HG03039 (cell line): ENCODE data around the gene FAM20A.
"Not testable (repeated sequence)": the region's sequence is repeated elsewhere in the genome, so short reads cannot be mapped to it uniquely, and the experiment has no call there.

Source experiments
- ATAC-seq: cut with Tn5 transposase; IDR thresholded peaks from one replicate; pipeline ENCODE4 v1.9.1; 2021; ENCODE audit warnings: mild to moderate bottlenecking, moderate library complexity; ENCODE audit not compliant: unreplicated experiment

Gene FAM20A

DNA sequence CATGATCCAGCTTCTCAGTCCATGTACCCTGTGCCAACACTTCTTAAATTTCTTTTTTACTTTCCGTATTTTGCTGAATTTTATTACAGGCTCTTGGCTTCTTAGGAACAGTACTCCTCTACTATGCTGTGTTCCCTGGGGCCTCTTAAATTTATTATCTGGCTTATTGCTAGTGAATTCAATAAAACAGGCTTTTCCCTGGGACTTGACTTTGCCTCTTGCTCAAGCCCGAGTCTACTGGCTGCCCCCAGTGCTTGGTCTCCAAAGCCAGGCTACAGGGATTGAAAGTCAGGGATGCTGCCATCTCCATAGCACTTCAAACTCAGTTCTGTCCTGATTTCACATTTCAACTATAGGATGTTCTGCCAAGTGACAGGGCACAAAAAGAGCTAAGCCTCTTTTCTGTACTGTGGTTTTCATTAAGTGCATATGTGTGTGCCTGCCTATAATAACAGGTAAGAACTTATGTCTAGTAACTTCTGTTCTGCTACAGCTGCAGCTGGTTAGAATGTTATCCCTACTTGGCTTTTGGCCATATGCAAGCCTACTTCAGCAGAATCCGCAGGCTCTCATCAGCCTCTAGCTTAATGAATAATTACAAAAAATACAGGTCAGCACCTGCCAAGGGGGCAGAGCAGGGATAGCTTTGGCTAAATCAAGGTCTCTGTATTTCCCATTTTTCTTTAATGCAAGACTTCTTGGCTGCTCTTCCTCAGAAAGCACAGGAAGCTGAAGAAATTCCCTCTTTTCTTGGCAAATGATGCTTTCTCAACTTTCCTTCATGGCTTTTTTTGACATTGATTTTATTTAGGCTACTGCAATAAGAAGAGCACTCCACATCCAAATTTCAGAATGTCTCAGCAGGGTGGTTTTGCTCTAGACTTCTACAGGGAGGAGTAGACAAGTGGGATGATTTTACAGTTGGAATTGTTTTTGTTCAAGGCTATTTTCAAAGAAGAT lies 8.2 kb downstream of the FAM20A start:
- ATAC-seq, result no peak

DNA sequence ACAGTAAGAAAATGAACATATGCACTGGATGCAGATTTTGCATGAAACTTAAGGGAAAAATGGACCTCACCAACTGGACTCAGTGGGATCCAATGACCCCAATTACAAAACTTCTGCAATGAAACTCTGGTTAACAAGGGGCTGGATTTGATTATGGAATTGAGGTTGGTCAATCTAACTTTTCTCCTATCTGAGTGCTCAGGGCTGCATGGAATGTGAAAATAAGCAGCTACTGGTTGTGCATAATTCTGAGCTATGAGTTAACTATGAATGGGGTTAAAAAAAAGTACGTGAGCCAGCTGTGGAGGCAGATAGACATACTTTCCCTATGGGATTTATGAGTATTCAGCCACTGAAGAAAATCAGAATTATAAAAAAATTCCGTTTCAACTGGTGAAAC lies 9.2 kb downstream of the FAM20A start:
- ATAC-seq, result no peak

DNA sequence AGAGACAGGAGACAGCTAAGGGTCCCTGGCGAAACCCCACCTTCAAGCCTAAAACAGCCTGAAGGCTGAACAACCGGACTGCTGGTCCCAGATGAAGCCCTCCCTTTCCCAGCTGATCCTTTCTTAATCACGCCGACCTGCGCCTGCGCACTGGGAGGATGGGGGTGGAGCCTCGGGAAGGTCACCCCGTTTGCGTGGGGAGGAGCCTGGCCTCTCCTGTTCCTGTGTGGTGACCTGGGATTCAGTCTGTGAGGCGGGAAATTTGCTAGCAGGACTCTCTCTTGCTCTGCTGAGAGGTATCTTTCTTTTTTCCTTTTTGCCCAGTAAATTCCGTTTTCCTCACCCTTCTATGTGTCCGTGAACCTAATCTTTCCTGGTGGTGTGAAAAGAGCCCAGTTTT lies 9.6 kb downstream of the FAM20A start:
- no peak for ATAC-seq

DNA sequence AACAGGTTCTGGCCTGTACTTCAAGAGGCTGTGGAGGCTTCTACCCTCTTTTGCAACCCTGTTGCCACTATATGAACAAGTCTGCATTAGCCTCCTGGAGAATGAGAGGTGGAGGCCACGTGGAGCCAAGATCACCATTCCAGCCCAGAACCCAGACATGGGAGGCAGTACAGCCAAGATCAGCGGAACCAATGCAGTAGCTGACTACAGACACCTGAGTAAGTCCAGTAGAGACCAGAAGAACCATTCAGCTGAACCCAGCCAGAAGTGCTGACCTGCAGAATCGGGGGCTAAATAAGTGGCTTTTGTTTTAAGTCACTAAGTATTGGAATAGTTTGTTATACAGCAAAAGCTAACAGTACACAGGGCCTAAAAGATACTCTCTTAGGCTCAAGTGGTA lies 12.1 kb downstream of the FAM20A start:
- no peak for ATAC-seq

DNA sequence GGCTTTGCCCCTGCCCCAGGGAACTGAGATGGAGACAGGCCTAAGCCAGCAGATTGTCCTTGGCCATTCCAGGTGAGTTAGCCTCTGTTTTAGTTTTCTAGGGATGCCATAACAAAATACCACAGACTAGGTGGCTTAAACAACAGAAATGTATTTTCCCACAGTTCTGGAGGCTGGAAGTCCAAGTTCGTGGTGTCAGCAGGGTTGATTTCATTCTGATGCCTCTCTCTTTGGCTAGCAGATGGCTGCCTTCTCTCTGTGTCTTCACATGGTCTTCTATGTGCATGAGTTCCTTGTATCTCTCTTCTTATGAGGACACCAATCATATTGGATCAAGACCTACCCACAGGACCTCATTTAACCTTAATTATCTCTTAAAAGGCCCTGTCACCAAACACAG lies 12.8 kb downstream of the FAM20A start:
- ATAC-seq, result no peak

DNA sequence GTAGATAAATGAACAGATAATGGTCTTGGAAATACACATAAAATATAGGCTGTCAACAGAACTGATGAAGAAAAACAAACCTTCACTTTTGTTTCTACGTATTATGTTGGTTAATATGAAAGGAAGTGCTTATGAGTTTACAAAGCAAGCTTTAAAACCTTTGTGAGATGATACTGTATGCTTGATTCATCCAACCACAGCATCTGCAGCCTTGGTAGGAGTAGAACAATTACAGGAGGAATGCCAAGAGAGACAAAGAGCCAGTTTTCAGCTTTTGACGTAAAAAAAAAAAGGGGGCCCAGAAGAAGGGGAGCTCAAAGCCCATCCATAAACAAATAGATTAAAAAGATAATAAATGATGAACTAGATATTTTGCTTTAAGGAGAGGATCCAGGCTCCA lies 13.3 kb downstream of the FAM20A start:
- ATAC-seq, result no peak

DNA sequence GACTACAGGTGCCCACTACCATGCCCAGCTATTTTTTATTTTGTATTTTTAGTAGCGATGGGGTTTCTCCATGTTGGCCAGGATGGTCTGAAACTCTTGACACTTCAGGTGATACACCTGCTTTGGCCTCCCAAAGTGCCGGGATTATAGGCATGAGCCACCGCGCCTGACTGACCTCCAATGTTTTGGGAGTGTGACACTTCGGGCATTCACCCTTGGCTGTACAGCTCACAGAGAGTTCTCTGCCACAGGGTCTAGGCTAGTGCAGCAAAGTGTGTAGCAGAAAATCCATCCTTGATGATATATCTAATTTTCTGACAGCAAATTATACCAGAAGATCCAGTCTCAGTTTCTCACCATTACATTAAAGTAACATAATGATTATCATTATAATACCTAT lies 14.1 kb downstream of the FAM20A start:
- no peak for ATAC-seq

DNA sequence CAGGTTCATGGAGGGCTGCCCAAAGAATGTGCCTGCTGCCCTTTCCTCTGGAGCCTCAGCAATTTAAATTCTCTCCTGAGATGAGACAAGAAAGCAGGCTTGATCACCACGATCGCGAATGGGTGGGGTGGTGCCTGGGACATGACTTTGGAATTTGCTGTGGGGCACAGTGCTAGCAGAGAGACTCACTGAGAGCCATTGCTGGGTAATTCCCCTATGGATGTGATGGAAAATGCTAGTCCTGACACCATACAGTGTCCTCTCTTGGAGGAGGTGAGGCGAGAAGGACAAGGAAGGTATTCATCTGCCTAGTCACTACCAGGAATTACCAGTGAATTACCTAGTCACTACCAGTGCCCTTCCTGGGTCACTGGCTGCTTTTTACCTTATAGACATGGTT lies 15.5 kb downstream of the FAM20A start:
- no peak for ATAC-seq

DNA sequence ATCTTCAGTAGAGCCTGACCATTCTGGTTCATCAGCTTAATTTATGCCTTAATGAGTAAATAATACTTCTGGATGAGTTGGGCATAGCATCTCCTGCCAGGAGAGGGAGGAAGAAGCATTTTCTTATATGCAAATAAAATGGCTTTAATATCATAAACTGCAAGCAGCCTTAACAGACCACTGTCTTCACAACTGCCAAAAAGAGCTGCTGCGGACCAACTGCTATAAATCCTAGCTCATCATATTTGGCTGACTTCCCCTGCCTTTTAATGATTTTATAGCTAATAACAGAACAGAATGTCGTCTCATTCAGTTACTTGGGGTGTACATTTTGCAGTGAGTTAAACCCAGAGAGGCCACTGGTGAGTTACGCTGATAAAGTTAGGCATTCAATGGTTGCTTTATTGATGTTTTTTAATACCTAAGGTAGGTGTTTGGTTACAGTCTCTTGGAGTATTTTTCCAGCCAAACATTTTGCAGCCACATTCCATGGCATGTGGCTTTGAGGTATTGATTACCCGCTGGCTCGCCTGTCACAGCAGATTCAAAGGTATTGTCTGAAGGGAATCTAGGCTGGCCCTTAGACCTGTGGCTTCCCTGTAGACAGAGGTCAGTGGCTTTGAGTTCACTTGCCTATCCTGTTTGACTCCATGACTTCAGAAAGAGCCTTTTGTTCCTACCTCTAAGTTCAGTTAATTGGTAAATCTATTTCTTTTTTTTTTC lies 16.4 kb downstream of the FAM20A start:
- ATAC-seq, result no peak

DNA sequence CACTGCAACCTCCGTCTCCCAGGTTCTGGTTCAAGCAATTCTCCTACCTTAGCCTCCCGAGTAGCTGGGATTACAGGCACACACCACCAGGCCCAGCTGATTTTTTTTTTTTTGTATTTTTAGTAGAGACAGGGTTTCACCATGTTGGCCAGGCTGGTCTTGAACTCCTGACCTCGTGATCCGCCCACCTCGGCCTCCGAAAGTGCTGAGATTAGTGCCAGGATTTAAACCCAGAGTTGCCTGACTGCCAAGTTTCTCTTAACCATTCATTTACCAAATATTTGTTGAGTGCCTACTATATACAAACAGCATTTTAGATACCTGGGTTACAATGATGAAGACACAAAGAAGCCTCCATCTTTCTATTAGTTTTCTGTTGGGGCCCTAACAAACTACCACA lies 18.3 kb downstream of the FAM20A start:
- not testable (repeated sequence) for ATAC-seq

DNA sequence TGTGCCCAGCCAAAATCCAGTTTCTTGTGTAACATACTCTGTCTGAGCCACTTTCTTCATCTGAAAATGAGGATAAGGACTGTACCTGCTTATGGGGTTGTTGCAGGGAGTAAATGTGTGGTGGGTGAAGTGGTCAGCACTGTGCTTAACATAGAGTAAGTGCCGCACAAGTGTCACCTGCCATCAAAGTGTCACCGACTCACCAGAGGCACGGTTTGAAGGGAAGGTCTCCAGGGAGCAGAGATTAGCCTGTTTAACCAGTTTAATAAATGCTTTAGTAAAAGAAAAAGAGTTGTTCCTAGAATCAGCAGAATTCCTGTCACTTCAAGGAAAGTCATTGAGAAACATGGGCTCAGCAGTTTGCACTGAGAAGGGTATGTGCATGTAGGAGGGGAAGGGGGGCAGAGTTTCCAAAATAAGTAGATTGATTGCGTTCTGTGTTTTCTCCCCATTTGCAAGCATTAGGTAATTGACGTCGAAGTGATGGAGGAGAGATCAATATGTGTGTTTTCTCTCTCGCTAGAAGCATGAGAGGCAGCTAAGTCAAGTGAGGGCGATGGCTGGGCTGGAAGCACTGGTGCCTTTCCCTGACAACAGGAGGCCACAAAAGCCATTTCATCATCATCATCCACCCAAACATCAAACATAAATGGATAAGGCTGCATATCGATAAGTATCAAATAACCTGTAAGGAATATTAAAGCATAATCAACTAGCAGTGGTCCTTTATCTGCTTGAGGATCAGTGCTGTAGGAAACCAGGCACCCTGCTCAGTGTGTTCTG lies 19.1 kb downstream of the FAM20A start:
- ATAC-seq, result no peak

DNA sequence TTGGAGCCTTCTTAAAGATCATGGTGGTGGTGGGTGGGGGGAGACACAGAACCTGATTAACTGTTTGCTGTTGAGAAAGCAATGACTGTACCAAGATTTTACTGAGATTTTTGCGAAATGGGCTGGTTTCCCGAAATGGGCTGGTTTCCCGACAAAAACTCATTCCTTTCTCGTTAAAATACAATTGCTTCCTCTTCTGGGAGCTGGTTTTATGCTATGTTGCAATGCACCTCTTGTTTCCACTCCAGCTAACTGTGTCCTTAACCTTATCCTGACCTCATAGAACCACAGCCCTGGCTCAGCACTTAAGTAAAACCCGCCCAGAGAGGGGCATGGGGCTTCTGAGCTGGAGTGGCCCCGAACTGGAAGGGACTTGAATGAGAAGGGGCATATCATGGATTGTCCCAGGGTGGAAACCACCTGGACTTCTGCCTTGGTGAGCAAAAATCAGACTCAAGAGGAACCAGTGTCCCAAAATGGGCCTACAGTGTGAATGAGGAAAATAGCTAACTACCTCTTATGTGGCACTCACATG lies 20.9 kb downstream of the FAM20A start:
- no peak for ATAC-seq

DNA sequence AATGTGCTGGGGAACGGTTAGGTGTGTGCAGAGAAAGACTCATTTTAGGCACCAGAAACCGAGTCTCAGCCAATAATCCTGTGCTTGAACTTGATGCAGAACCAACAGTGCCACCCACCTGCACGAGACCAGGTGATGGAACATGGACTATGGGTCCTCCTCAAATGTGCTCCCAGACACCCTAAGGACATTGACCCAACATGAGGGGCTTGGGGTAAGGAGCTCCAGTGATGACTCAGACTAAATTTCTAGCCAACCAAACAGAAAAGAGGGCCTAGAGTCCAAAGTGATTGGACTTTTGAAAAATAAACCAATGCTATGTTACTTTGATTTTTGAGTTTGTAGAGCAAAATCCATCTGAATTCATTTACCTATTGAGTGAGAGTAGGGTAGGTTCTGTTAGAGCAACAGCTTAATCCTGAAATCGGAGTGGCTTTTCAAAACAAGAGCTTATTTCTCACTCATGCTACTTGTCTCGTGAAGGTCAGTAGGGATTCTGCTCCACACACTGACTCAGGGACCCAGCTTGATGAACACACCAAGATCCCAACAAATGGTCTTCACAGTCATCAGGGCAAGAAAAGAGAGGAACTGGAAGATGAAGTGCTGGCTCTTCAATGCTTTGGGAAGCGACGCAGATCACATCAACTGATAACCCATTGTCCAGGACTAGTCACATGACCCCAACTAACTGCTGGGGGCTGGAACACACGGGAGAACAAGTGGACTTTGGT lies 21.8 kb downstream of the FAM20A start:
- ATAC-seq, result no peak

DNA sequence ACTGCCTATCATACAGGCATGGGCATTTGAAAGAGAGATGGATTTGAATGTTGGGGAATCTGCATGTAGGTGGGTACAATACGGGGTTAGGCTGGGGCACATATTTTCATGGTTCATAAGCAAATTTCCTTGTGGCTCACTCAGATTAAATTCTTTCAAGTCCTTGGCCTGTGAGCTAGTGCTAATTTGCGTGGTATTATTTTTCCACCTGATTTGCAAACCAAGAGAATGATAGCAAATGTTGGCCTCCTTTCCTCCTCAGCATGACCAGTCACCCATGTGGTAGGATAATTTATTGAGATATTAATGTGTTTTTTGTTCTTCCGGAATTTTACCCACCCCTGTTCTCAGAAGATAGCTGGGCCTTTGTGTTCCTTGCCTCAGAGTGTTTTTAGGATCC lies 22.9 kb downstream of the FAM20A start:
- ATAC-seq, result no peak

DNA sequence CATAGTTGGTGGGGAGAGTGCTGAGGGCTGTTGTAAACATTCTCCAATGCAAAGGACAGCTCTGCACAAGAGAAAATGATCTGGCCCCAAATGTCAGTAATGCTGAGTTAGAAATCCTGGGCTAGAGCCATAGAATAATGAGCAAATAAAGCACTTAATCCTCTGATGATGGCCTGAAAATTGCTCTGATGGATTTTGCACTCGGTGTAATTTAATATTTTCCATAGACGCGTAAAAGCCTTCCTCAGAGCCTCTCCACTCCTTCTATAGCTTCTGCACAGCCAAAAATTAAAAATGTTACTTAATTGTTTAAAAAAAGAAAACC lies 23.7 kb downstream of the FAM20A start:
- ATAC-seq, result no peak

DNA sequence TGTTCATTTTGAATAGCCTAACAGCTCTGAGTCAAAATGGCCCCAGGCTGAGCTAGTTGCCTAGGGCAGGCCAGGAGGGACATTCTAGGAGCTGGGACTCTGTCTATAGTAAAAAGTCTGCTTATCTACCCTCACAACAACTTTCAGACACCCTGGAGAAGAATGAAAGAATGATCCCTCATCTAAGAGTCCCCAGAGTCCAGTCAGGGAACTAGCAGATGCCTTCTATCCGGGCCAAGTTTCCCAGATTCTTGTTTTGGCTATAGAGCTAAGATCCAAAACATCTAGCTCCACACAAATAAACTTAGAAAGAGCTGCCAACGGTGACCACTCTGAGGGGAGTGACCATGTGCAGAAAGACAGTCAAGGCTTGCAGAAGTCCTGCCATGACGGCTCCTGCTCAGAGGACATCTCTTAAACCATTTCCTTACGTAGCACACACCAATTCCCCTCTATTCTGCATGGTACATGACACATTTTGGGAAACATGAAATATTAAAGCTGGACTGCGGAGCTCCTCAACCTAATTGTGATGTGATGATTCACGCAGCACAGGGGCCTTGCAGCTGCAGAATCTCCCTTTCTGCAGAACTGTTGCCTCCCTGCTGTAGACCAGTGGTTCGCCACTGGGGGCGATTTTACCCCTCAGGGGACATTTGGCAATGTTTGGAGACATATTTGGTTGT lies 24.2 kb downstream of the FAM20A start:
- ATAC-seq, result no peak

DNA sequence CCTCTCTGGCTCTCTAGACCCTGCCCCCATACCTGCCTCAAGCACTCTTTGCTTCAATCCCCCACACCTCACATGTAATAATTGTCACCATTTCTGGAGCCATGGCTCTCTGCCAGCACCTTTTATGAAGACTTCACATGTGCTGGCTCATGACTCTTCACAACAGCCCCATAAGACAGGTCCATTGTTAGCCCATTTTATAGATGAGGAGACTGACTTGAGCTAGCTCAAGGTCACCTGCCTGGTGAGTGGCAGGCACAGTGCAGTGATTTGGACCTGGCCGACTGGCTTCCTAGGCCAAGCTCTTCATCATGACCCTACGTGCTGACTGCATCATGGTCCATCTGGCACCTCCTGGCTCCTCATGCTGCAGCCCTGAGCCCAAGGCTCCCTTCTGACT lies 25.0 kb downstream of the FAM20A start:
- no peak for ATAC-seq

DNA sequence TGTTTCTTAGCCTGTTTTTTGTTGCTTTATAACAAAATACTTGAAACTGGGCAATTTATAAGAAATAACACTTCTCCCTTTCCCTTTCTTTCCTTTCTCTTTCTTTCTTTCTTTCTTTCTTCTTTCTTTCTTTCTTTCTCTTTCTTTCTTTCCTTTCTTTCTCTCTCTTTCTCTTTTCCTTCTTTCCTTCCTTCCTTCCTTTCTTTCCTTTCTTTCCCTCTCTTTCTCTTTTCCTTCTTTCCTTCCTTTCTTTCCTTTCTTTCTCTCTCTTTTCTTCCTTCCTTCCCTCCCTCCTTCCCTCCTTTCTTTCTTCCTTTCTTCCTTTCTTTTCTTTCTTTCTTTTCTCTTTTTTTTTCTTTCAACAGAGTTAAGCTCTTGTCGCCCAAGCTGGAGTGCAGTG lies 27.8 kb downstream of the FAM20A start:
- no peak for ATAC-seq

DNA sequence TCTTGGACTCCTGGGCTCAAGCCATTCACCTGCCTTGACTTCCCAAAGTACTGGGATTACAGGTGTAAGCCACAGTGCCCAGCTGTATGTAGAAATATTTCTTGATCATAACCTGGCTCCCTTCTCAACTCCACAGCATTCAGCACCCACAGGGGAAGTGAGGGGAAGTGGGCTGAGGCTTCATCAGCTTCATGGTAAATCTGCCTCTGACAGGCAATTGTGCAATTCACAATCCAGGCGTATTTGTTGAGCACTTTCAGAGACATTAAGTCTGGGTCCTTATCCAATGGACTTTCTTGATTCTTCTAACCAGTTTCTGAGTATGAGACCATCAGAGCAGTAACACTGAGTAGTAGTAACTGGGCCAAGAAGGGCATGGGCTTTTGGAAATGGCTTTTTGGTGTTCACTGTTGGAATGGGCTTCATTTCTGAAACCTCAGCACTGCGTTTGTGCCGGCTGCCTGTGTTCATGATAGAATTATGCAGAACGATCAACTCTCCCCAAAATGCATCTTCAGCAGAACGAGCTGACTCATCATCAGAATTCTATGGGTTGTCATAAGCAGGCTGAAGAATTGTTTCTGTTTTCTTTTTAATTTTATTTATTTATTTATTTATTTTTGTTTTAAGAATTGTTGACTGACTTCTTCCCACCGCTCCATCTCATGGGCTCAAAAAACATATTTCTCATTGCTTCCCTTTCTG lies 28.9 kb downstream of the FAM20A start:
- no peak for ATAC-seq
